Measurements from ENCODE around the gene MYRIP.
"Not testable (repeated sequence)": the region's sequence is repeated elsewhere in the genome, so short reads cannot be mapped to it uniquely, and the experiment has no call there.

MYRIP gene

GRCh38 chr3:40045051-40045450 is 235.6 kb downstream of the MYRIP start:
- no peak for DNase-seq

GRCh38 chr3:40046149-40046548 is 236.7 kb downstream of the MYRIP start:
- DNase-seq = no peak

- no peak for DNase-seq
These were observed 238.0 kb downstream of the MYRIP start for GRCh38 chr3:40047406-40047805.

GRCh38 chr3:40053663-40054062 is 244.3 kb downstream of the MYRIP start:
- no peak for DNase-seq

GRCh38 chr3:40054568-40055222 is 245.3 kb downstream of the MYRIP start:
- DNase-seq = no peak

- DNase-seq = no peak
These were observed 246.0 kb downstream of the MYRIP start for GRCh38 chr3:40055361-40055760.

DNA sequence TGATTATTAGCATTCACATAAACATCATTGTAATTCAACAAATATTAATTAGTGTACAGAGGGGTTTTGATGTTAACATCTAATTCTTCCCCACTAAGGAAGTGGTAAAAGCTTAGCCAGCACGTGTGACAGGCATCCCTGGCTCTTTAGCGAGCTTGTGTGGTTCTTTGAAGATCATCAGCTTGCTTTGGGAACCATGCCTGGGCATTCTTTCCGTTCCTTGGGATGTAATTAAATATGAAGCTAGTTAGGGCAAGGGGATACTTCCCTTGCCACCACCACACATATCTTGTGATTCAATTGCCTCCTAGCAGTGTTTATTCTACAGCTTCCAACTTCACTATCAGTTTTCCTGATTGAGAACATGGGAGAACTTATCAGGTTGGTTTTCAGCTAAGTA is 246.5 kb downstream of the MYRIP start:
- no peak for DNase-seq

- DNase-seq = no peak
These were observed 247.7 kb downstream of the MYRIP start for GRCh38 chr3:40057077-40057476.

DNA sequence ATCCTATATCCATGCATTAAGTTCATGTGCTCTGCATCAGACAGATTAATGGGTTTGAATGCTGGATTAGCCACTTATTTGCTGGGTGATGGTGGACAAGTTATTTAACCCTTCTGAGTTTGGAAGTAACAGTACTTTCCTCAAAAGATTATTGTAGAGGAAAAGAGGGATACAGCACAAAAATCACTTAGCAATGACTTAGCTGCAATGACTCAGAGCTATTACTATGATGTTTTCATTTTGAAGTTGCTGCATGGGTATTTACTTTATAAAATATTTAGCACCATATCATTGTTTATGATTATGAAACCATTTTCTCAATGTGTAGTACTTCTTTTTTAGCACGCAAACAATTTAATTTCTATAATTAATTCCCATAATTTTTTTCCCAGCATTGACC is 248.4 kb downstream of the MYRIP start:
- DNase-seq = no peak

DNA sequence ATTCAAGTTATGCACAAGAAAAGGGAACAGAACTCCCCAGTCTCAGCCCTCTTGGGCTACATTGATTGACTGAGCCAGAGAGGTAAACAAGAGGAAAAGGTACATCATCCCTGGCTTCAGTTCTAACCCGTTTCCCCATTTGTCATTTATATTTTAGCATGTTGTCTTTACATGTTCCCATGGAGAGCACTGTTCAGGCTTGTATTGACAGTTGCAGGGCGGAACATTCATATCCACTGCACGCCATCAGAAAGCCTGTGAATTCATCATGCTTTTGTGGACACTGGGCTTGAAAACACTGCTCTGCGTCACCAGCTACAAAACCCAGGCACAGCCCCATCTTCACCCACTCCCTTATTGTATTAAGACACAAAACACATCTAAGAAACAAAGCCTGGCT is 259.2 kb downstream of the MYRIP start:
- DNase-seq = no peak

GRCh38 chr3:40070816-40071215 is 261.4 kb downstream of the MYRIP start:
- DNase-seq = no peak

DNA sequence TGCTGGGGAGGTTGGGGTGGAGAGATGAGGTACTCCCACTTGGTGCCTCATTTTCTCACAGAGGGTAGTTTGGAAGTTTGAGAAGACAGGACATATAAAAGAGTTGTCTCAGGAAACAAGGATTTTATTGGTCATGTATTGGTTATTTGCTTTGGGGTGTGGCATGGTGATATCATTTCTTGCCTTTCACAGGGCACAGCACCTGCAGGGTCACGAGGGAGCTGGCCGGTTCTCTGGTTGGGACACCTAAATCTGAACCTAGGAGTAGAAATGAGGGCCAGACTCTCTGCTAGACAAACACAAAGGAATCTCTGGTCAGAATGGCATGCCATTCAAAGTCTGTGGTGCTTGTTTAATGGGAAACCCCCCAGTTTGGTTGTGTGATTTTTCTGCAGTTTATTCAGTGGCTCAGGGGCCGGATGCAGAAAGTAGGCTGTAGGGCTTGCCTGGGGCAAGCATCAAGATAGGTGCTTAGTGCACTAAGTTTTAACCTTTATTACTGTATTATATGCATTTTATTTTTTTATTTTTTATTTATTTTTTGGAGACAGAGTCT is 262.4 kb downstream of the MYRIP start:
- DNase-seq = no peak

- DNase-seq = no peak
These were observed 264.1 kb downstream of the MYRIP start for GRCh38 chr3:40073310-40074007.

- DNase-seq = not testable (repeated sequence)
These were observed 267.7 kb downstream of the MYRIP start for GRCh38 chr3:40077139-40077538.

DNA sequence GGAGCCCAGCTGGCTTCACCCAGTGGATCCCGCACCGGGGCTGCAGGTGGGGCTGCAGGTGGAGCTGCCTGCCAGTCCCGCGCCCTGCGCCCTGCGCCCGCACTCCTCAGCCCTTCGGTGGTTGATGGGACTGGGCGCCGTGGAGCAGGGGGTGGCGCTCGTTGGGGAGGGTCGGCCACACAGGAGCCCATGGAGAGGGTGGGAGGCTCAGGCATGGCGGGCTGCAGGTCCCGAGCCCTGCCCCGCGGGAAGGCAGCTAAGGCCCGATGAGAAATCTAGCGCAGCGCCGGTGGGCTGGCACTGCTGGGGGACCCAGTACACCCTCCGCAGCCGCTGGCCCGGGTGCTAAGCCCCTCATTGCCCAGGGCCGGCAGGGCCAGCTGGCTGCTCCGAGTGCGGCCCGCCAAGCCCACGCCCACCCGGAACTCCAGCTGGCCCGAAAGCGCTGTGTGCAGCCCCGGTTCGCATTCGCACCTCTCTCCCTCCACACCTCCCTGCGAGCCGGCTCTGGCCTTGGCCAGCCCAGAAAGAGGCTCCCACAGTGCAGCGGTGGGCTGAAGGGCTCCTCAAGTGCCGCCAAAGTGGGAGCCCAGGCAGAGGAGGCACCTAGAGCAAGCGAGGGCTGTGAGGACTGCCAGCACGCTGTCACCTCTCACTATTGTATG is 268.6 kb downstream of the MYRIP start:
- DNase-seq = not testable (repeated sequence)

DNA sequence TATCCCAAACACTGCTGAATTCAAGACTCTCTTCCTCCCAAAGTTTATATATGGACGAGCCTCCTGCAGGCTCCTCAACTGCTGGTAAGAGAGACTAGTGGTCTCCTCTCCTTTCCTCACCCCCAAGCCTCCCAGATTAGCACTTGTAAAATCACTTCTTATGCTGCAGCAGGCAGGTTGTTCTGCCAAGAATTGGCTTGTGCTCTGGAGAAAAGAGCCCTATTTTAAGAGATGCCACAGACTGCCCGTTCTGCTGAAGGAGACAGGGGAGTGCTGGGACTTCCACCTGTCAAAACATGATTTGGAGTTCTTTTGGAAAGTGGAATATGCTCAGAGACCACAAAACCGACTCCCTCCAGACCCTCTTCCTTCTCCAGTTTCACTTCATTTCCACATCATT is 269.2 kb downstream of the MYRIP start:
- no peak for DNase-seq

GRCh38 chr3:40079203-40079846 is 269.9 kb downstream of the MYRIP start:
- no peak for DNase-seq

GRCh38 chr3:40079847-40080240 is 270.4 kb downstream of the MYRIP start:
- no peak for DNase-seq

GRCh38 chr3:40083066-40083465 is 273.7 kb downstream of the MYRIP start:
- DNase-seq = no peak

DNA sequence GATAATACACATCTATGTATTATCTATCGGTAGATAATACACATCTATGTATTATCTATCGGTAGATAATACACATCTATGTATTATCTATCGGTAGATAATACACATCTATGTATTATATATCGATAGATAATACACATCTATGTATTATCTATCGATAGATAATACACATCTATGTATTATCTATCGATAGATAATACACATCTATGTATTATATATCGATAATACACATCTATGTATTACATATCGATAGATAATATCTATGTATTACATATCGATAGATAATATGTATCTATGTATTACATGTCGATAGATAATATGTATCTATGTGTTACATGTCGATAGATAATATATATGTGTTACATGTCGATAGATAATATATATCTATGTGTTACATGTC is 275.0 kb downstream of the MYRIP start:
- DNase-seq = not testable (repeated sequence)

DNA sequence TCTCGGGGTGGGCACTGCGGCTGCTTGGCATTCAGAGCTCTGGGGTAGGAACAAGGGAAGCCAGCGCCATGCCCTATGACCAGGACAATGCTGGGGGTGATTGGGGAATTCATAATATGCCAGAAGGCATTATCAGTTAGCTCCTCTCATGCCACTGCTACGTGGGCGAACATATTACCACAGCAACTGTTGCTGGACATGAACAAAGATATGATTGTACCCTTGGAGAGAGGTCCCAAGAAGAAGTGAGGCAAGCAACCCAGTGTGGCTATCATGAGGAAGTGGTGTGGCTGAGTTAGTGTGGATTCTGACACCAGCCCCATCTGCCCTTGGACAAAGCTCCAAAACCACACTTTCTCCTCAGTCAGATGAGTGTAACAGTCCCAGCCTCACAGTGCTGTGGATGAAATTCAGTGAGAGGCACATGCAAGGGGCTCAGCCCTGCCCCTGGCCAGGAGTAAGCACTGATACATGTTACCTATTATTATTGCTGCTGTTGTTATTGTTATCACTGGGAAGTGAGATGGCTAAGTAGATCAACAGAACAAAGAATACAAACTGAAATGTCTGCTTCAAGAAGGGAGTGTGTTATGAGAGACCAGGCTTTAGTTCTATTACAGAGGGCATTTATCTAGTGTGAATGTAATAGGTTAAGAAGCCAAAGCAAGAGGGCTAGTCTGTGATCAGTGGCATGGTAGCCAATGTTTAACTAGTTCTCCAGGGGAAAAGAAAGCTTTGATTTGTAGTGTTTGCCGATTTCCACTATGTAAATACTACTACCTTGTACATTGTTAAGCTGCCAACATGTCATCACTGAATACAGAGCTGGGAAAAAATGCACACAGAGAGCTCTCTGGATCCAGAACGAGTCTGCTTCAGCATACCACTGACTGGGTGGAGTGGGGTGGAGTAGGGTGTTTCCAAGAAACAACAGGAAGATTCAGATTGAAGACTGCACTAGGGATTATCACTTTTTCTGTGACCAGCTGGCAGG is 277.8 kb downstream of the MYRIP start:
- DNase-seq = no peak

- DNase-seq = no peak
These were observed 279.2 kb downstream of the MYRIP start for GRCh38 chr3:40088527-40089170.

Data from amniotic stem cell (primary cell).